Measurements from ENCODE around the gene TSPAN8.
"Not testable (repeated sequence)": the region's sequence is repeated elsewhere in the genome, so short reads cannot be mapped to it uniquely, and the experiment has no call there.

TSPAN8 gene

DNA sequence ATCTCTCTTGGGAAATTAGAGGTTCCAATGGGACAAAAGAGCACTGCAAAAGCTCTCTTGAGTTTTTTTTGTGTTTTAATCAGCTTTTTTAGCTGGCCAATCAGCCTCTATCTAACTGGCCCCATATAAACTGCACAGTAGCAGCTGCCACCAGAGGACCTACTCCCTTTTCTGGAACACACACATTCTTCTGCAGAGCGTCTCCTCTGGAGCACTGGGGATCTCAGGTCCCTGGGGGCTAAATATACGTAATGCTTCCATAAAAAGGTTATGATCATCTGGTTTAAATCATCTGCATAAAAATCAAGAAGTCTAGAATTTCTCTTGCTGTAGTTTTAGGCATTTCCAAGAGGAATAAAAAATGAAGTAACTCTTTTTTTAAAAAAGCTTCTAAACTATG, 32.3 kb downstream of the TSPAN8 start:
- no peak for DNase-seq

DNA sequence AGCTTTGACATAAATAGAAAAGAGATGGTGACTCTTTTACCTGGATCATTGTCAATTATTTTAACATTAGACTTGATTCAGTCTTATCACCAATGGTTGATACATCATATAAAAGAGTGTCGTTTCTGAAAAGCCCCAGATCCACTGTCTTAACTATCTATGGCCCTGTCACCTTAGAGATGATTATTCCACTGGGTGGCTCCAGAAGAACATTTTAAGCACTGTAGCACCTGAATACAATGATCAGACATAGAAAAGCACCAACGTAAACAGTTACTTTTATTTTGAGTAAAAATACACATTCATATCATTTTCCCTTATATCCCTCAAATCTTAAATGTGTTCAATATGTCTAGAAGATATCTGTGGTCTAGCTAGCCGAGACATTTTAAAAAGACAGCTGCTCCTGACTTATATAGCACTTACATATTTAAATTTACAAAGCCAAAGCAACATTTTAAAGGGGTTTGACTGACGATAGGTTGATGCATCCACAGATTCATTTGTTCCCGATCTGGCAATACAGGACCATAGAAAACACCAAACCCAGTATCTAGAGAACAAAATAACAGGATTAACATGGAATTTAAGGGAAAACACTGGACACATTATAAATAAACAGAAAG, 32.9 kb downstream of the TSPAN8 start:
- DNase-seq: no peak

DNA sequence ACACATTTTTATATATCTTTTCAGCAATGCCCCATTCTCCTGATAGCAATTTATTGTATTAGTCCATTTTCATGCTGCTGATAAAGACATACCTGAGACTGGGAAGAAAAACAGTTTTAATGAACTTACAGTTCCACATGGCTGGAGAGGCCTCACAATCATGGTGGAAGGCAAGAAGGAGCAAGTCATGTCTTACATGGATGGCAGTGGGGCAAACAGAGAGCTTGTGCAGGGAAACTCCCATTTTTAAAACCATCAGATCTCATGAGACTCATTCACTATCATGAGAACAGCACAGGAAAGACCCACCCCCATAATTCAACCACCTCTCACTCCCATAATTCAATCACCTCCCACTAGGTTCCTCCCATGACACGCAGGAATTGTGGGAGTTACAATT, 44.7 kb downstream of the TSPAN8 start:
- not testable (repeated sequence) for DNase-seq

DNA sequence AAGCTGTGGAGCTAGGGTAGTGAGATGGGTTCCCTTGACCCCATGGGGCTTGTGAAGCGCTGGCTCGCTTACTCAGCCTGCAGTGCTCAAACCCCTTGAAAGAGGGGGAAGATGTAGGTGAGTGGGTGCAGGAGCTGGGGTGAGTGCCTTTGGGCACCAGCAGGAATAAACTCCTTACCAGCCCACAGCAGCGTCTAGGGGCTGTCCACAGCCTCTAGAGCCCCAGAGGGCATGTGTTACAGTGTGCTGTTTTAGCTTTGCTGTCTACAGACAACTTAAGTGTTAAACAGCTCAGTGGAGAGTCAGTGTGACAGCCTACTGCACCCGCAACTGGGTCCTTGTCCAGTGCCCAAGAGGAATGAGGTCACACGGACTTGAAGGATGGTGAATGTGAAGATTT, 48.0 kb downstream of the TSPAN8 start:
- no peak for DNase-seq

DNA sequence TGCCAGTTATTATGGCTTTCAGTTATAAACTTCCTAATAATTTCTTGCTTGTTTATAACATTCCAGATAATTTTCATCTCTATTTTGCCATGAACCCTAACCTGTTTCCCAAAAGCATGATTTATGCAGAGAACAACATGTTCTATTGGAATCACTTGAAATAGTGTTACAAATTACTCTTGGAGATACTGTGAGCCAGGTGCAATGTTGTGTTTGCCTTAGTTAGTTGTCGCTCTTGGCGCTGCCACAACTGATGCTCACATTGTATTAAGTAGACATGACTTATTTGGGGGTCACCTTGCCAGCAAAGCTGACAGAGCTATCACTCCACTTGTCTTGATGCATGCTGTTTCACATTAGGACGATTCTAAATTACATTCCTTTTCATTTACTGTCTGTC, 49.4 kb downstream of the TSPAN8 start:
- no peak for DNase-seq

DNA sequence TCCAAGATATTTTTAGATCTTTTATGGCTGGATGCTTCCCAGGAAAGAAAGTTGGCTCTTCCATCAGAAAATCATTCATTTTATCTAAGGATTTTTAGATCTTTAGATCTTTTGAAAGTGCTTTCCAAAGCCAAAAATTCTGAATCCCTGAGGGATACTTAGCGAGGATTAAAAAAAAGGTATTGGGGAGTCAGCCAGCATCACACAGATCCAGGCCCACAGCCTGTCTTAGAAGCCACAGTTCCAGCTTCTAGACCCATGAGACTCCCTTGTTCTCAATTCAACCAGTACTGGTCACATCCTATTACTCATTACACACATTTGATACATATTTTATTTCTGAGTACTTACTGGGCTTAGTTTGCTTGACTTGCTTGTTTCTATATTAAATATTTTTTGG, 49.9 kb downstream of the TSPAN8 start:
- no peak for DNase-seq

DNA sequence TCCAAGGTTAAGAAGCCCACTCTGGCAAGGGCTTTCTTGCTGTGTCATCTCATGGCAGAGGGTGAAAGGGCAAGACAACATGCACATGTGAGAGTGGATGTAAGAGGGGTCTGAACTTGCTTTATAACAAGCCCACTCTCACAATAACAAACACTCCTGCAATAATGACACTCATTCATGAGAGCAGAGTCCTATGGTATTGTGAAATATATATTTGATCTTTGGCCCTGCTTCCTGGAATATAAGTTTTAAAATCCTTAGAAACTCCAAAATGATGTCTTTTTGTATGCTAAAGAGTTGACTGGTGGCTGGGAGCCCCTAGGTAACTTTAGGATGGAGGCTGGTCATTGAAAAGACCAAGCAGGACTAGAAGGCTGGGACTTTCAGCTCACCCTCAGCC, 51.8 kb downstream of the TSPAN8 start:
- DNase-seq: no peak

DNA sequence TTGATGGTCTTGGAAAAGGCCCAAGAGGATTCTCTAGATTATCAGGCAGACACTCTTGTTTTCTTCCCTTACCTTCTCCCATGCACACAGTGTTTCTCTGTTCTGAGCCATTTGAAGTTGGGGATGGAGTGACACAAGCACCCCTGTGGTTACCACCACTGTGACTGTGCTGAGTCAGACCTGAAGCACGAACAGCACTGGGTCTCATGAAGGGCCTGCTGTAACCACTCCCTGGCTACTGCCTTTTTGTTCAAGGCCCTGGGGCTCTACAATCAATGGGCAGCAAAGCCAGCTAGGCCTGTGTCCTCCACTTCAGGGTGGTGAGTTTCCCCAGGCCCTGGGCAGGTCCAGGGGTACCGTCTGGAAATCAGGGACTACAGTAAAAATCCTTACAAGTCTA, 65.5 kb downstream of the TSPAN8 start:
- no peak for DNase-seq

DNA sequence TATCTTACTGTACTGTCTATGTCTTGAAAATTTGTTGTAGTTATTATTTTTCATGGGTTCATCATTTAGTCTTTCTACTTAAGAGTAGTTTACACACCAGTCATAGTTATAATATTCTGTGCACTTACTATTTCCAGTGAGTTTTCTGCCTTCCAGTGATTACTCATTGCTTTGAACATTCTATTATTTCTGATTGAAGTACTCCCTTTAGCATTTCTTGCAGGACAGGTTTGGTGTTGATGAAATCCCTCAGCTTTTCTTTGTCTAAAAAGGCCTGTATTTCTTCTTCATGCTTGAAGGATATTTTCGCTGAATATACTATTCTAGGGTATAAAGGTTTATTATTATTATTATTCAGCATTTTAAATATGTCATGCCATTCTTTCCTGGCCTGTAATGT, 66.8 kb downstream of the TSPAN8 start:
- DNase-seq: no peak

DNA sequence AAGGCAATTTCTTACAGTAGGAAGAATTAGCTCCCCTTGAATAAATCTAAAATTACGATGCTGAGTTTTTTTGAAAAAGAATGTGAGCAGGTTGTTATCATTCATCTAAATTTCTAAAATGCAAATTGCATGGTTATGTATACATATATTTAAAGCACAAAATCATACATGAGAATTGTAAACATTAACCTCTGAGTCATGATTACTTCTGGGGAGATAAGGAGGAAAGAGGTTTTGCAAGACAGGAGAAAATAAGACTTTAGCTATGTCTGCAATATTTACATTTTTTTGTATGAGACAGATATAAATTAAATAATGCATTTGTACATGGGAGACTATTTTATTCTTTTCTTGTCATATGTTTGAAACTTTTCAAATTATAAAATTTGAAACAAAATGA, 72.2 kb downstream of the TSPAN8 start:
- DNase-seq: no peak

DNA sequence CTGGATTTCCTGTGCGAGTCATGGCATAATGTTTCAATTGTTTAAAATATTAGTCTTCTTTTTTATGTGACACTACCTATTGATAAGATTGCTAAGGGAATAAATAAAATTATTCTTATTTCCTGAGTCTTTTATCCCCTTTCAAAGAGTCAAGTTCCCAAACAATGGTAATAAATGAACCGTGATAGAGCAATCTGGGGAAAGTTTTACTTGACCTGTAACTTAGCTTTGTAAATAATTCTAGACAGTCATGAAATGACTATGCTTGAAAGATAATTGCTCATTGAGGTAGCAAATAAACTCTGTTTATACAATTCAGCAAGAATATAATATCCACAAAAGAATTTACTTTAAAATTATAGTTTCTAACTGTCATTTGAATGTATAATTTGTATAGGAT, 82.1 kb downstream of the TSPAN8 start:
- no peak for DNase-seq

Measured in CD4-positive, alpha-beta T cell treated with Interleukin-12 subunit alpha and Interleukin-12 subunit beta, for 1 hour (primary cell).